T follicular helper cell (primary cell): ENCODE measurements around the gene CENPL.

Source experiments
- DNase-seq: peaks from one replicate; pipeline ENCODE4 v3.0.0-alpha.2; 2020; ENCODE audit warnings: low read depth

Gene CENPL

DNA sequence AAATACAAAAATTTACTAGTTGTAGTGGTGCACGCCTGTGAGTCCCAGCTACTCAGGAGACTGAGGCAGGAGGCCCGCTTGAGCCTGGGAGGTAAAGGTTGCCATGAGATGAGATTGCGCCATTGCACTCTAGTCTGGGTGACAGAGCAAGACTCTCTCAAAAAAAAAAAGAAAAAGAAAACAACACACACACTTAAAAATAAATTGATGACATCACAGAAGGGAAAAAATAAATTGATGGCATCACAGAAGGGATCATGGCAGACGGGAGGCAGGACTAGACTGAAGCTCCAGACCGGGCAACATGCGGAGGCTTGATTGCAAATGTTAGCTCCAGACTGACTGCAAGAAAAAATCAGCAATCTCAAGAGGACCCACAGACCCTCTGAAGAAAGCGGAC is 66.6 kb downstream of the CENPL start:
- DNase-seq = no peak

DNA sequence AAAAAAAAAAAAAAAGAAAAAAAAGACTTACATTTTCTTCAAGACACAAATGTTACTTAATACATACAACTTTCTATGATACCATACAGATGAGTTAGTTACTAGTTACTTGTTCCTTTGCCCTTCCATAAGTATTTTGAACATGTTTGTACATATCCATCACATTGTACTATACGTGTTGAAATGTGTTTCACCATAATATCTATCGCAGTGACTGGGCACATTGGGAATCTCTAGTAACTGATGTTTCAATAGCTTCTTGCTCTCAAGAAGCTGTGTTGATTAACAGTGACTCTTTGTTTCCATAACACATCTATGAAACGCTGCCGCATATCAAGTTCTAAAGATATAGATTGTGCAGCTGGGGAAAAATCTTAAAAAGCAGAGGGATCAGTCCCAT is 67.0 kb downstream of the CENPL start:
- DNase-seq = no peak

DNA sequence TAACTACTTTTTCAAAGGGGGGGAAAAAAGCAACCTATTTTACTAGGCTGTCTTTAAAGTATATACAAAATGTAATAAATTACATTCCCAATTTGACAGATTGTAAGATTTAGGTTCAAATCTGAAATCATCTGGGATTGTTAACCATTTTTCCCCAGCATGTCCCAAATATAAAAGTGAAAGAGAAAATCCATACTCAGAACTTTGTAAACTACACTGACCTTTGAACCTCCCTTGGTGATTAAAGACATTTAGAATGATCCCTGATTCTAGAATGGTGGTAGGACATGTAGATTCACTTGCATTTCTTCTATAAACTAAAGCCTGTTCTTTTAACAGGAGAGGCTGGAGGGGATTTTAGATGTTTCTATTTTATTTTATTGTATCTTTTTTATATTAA is 70.9 kb downstream of the CENPL start:
- no peak for DNase-seq
